HPDE6-E6E7 (cell line): ENCODE results near the gene RASEF.
A peak's percentile ranks its signal among the peaks of the same experiment; 100 is the strongest.
"Not testable (repeated sequence)": the region's sequence is repeated elsewhere in the genome, so short reads cannot be mapped to it uniquely, and the experiment has no call there.

Experiments used
- DNase-seq: peaks from one replicate; pipeline ENCODE4 v3.0.0; 2011; ENCODE audit warnings: missing footprints; ENCODE audit errors: extremely low spot score

The RASEF gene

DNA sequence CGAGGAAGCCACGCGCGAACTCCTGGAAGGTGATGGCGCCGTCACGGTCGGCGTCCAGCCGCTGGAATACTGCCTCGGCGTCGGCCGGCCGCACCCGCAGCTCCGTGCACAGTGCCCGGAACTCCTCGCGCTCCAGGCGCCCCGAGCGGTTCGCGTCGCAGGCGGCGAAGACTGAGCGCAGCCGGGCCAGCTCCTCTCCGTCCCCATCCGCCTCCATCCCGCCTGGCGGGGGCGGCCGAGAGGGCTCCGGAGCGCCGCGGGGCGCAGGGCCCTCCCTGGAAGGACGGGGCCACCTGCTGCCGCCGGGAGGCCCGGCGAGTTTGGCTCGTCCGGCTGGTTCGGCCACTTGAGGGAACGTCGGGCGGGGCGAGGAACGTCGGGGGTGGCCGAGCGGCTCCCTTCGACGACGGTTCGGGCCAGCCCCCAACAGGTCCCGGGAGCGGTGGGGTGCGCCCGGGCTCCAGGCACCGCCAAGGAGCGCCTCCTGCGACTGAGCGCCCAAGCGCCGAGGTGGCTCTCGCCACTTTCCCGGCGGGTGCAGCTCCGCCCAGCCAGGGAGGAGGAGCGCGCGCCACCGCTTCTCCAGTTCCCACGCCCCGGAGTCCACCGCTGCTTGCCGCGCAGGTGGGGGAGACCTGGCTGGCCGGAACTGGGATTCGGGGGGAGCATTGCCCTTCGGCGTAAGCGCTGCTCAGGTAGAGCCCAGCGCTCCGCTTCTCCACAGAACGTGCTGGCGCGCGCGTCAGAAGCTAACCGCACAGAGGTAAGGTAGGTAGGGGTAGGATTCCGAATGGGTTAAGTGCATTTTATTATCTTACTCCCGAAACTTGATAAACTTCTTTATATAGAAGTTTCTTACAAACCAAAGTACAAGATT lies at the start of gene RASEF:
RASEF (minus strand) TSS at position 492 of the 877 bp plus-strand sequence; CDS start at position 217, 275 bp downstream.
- peak; percentile 66 for DNase-seq

DNA sequence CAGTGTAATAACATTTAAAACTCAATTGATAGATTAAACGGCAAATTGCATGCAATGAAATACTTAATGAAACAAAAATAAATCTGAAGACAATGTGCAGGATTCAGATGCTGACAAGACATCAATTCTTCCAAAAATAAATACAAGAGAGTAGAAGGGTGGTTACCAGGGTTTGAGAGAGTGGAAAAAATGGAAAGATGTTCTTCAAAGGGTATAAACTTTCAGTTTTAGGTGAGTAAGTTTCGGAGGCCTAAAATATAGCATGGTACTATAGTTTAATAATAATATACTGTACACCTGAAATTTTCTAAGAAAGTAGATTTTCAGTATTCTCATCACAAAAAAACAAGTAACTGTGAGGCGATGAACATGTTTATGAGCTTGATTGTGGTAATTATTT lies 48.2 kb upstream of the RASEF start:
- DNase-seq = no peak

DNA sequence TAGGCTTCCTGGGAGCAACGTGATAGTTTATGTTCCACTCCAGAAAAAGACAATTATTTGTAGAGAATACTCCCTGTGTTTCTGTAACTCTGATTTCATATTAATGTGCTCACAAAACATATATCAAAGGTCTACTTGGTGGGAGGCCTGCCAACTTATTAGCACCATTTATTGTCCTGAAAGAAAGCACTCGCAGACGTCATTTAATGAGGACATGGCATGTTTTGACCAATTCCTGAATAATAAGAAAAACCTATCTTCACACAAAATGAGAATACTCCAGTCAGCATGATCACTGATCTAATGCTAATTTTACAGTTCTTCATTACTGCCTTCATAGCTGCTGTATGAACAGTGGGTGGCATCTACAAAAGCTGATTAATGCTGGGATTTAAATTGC lies 46.4 kb upstream of the RASEF start:
- no peak for DNase-seq

DNA sequence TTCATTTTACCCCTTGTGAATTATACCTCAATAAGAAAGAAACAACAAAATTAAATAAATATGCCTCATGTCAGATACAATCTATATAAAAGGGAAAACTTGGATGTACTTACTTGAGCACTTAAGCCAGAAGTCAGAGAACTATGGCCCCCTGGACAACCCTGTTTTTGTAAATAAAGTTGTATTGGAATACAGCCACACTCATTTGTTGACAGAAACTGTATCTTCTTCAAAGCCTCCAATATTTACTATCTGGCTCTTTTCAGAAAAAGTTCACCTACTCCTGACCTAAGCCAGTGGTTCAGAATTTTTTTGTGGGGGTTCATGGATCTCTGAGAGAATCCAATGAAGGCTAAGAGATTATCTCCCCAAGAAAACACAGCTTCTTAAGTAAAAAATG lies 45.3 kb upstream of the RASEF start:
- DNase-seq = no peak

DNA sequence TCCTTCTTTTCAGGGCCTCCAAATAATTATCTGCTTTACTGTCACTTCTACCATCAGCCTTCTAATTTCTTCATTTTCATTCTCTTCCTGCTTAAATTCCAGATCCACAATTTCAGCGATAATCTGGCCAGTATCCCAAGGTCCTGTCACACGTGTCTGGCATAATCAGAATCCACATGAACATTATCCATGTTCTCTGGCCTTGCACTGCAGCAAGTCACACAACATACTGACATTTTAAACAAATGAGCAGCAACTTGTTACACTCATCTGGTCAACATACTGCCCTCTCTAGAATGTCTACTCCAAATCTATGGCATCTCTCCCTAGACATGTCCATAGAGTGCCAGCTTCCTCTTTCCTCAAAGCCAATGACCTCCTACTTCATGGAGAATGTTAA lies 43.8 kb upstream of the RASEF start:
- no peak for DNase-seq

DNA sequence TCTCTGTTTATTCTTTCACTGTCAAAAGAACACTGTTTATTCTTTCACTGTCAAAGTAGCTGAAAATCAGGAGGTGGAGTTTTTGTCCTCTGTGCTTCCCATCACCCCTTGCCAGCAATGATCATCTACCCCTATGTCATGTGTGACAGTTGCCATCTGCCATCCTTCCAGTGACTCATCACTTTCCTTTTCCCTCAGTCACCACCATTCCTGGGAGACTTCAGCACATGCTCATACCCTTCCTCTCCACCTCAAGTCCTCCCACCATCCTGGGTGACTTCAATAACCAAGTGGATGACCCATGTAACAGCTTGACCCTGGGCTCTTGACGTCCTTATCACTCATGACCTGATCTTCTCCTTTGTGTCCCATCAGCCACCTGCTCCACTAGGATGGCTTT lies 43.3 kb upstream of the RASEF start:
- no peak for DNase-seq

DNA sequence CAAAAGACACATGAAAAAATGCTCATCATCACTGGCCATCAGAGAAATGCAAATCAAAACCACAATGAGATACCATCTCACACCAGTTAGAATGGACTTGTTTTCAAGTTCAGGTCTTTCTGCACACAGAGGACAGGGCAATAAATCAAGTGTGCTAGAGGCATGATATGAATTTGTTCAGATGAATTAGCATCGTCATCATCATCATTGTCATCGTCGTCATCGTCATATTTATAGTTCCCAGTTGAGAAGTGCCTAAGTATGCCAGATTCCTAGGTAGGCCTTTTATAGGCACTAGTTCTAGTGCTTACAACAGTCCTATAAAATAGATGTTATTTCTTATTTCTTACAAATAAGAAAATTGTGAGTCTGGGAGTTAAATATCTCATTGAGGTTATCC lies 34.7 kb upstream of the RASEF start:
- DNase-seq = no peak

DNA sequence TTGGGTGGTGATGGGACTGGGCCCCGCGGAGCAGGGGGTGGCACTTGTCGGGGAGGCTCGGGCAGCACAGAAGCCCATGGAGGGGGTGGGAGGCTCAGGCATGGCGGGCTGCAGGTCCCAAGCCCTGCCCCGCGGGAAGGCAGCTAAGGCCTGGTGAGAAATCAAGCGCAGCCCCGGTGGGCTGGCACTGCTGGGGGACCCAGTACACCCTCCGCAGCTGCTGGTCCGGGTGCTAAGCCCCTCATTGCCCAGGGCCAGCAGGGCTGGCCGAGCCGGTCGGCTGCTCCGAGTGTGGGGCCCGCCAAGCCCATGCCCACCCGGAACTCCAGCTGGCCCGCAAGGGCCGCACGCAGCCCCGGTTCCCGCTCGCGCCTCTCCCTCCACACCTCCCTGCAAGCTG lies 30.4 kb upstream of the RASEF start:
- DNase-seq = not testable (repeated sequence)

DNA sequence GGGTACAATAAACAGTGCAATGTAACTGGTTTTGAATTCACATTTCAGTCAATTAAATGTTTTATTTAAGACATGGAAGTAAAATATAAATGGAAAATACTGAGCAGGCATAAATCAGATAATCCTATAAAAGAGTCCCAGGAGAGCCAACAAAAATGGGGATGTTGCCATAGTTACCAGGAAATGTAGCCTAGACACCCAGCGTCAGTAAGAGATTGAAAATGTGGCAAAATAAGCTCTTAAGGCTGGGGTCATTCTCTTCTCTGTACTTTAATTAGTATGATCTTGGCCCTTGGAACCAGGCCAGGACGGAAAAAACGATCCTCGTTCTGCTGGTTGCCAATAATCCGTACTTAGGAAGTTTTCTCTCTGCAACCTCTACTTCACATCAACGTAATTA lies 18.9 kb upstream of the RASEF start:
- DNase-seq = no peak

DNA sequence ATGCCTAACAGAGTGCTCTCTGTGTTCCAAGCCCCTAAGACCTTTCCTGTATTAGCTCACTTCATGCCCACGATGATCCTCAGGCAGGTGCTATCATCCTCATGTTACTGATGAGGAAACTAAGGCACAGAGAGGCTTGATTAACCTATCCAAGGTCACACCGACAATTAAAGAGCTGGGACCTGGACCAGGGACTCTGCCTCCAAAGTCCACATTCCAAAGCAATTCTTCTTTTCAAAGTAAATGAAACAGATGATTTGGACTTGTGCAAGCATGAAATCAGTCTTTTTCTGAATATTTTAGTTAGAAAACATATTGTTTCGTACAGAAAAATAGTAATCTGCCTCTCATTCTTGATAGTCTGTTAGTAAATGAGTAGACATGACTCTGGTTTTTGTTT lies 18.1 kb upstream of the RASEF start:
- no peak for DNase-seq

DNA sequence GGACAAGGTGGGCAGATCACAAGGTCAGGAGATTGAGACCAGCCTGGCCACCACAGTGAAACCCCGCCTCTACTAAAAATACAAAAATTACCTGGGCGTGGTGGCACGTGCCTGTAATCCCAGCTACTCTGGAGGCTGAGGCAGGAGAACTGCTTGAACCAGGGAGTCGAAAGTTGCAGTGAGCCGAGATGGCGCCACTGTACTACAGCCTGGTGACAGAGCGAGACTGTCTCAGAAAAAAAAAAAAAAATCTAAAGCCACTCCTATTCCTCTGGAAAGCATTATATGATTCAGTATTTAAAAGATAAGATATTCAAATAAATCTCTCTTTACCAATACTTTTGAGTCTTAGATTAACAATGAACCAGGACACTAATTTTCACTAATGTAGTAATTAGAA lies 13.0 kb upstream of the RASEF start:
- DNase-seq = not testable (repeated sequence)

DNA sequence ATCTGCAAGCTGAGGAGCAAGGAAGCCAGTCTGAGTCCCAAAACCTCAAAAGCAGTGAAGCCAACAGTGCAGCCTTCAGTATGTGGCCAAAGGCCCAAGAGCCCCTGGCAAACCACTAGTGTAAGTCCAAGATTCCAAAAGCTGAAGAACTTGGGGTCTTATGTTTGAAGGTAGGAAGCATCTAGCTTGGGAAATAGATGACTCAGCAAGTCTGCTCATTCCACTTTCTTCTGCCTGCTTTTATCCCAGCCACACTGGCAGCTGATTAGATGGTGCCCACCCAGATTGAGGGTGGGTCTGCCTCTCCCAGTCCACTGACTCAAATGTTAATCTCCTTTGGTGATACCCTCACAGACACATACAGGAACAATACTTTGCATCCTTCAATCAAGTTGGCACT lies 9.6 kb upstream of the RASEF start:
- DNase-seq = not testable (repeated sequence)

DNA sequence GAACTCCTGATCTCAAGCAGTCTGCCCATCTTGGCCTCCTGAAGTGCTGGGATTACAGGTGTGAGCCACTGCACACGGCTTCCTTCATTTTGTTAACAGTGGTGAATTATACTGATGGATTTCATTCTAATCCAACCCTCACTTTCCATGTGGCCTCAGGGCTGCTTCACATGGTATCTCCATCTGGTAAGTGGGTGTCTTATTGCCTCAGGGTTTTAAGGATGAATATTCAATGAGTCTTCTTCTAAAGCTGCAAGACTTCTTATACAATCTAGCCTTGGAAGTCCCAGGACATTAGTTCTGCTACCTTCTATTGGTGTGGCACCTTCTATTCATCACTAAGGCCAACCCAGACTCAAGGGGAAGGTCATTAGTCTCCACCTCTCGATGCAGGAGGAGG lies 8.7 kb upstream of the RASEF start:
- DNase-seq = no peak

DNA sequence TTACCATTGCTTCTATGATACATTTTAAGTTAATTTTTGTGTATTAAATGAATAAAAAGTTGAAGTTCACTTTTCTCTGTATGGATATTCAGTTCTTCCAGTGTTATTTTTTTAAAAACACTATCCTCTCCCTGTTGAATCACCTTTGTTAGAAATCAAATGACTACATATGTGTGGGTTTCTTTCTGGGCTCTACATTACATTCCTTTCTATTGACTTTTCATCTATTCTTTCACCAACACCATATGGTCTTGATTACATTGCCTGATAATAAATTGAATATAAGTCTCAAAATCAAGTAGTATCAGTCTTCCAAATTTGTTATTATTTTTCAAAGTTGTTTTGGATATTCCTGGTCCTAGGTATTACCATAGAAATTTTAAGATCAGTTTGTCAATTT lies 7.3 kb upstream of the RASEF start:
- no peak for DNase-seq

DNA sequence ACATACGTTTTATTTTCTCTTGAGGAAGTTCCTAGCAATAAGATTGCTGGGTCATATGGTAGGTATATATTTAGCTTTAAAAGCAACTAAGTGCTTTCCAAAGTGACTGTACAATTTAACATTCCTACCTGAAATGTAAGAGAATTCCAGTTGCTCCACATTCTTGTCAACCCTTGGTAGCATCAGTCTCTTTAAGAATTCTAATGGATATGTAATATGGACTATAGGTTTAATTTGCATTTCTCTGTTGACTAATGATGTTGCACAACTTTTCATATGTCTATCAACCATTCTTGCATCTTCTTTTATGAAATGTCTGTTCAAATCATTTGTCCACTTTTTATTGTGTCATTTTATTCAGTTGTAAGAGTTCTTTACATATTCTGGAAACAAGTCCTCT lies 6.7 kb upstream of the RASEF start:
- DNase-seq = no peak

DNA sequence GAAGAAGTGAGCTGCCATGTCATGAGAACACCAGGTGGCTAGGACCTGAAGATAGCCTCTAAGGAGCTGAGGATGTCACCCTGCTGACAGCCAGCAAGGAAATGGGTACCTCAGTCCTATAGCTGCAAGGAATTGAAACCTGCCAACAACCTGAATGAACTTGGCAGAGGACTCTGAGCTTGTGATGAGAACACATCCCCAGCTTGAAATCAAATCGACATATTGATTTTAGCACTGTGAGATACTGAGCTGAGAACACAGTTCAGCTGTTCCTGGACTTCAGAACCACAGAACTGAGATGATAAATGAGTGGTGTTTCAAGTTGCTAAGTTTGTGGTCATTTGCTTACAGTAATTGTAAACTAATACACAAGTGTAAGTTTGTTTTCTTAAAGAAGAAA lies 5.5 kb upstream of the RASEF start:
- no peak for DNase-seq

DNA sequence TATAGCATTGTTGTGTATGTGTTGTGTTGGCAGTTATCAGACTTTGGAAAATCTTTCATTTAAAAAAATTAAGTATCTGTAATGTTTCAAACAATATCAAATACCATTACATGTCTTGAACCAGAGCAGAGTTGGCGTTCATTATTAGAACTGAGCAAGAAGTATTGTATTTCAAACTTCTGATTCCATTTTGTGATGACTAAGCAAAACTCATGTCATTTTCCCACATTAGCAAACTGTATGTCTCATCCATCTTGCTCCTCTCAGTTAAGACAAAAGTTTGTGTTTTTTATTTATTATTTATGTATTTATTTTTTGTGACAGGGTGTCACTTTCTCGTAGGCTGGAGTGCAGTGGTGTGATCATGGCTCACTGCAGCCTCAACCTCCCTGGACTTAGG lies 4.6 kb upstream of the RASEF start:
- DNase-seq = no peak

DNA sequence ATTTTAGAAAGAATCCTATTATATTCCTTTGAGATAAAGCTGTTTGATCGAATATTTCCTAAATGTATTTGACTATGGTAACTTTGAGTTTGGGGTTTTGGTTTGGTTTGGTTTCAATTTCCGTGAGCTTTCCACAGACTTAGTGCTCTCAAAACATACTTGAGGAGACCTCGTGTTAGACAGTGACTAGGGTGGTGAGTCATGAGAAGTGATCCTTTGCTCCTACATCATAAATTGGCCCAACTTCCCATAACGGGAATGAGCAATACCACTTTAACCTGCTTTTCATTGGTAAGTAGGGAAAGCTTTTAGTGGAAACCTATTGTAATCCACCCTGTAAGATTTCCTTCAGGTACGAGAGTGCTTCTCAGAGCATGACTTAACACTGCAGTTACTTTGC lies 3.8 kb upstream of the RASEF start:
- DNase-seq = peak; percentile 17

DNA sequence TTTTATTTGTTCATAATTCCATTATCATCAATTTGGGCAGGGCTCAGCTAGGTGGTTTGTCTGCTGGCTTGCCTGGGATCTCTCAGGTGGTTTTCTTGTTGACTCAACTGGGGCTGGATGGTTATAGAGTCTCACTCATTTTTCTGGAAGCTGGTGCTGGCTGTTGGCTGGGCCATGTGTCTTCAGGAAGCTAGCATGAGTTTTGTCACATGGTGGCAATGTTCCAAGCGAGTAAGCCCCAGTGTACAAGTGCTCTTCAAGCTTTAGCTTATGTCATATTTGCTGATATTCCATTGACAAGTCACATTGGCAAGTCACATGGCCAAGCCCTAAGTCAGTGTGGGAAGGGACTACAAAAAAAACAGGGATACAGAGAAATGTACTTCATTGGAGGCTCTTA lies 2.3 kb upstream of the RASEF start:
- no peak for DNase-seq

DNA sequence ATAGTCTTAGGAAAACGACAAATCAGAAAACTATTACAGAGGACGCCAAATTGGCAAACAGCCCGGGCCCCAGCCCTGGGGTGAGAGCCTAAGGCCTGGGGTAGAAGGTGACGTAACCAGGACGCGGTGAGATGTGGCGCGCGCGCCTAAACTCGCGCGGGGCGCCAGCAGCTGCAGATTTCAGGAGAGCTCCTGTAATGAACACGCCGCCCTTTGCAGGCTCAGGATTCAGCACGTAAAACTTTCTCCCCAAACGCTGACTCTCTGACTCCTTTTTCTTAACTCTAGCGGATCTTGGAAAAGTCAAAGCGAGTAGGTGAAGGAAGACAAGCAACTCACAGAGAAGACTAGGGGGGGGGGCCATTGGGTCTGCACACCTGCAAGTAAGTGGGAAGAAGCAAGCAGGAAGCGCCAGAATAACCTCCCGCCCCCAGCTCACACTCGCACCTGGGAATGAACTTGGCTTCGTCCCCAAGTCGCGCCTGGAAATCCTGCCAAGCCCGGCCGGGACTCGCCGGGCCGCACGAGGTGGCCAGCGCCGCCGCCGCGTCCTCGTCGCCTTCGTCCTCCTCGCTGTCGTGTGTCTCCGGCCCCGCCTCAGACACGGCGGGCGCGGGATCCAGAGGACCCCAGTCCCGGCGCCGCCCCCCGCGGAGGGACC lies 822 bp downstream of the RASEF start:
- peak; percentile 22 for DNase-seq

DNA sequence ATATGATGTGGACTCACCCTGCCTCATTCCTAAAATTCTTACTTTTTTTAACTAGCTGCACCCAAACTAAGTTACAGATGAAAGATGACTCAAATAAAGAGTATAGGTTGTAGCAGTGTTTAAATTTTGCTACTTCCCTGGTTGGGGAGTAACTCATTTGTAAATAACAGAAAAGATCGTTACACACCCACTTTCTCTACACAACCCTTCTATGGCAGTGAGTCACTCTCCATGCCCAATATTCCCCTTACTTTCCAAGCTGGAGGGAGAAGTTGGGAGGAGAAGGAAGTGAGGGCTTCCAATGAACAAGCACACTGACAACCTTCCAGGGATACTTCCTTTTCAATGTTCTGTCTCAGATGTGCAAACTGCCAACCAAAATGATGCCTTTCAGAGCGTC lies 1.9 kb downstream of the RASEF start:
- no peak for DNase-seq

DNA sequence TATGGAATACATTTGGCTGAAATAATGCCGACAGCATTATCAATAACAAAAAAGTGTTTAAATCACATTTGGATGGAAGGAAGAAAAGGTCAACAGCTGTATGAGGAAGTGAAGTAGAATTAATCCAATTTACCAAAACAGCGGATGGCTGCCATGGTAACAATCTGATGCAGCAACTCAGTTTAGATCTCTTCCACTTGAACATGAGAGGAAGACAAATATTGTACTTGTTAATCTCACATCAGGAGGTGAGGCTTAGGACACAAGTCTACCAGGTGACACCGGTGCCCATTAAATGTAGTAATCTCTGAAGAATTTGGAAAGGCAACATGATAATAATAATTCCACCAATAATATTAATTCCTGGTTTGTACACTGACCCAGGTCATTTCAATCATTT lies 2.4 kb downstream of the RASEF start:
- DNase-seq = no peak

DNA sequence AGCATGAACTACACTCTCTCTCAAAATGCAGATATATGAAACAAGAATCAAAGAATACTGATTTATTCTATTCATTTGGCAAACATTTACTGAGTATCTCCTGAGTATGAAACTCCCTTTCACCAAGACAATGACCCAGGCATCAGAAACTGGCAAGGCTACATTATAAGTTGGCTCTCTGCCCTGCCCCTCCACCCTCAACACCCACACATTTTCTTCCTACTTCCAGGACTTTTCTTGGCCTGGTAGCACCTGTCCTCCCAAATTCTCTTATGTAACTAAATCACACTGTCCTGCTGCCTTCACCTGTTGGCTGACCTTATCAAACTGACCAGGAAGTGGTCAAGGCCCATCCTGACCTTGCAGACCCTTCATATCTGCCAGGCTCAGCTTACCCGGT lies 3.5 kb downstream of the RASEF start:
- DNase-seq = no peak
